H1 (cell line): ENCODE results near the gene FOXN3. TPM values are rescaled to one million over a fixed set of nuclear protein-coding genes. Genes with fewer than 3 reads are reported as not detected.

Source experiments
- CTCF ChIA-PET: fragments of 300-600 bp; sonication (Branson Sonifier 250); formaldehyde crosslinking; loops from one replicate; lab custom pipeline; 2021; ENCODE audit not compliant: partially characterized antibody; lab: Charles Lee
- POLR2A ChIA-PET: fragments of 300-600 bp; sonication (Branson Sonifier 250); formaldehyde crosslinking; loops from one replicate; lab custom pipeline; 2021; ENCODE audit warnings: inconsistent platforms; ENCODE audit not compliant: partially characterized antibody; lab: Charles Lee
- DNase-seq, 2 experiments: peaks; one replicate each; pipeline versions ENCODE4 v3.0.0 to v3.0.0-alpha.2; 2010 to 2022; ENCODE audit warnings: low spot score in 2 of 2, low read depth in 1 of 2, mixed read lengths in 1 of 2
- FAIRE-seq: peaks from 2 replicates; lab custom pipeline; 2011; peaks lifted over from hg19 to GRCh38; lab: Jason Lieb, UNC
- H2AFZ ChIP-seq: 2 replicates; pipeline ENCODE4 v1.8.1; 2012; ENCODE audit warnings: low read length, inconsistent platforms
- H2AK5ac ChIP-seq: 2 replicates; pipeline ENCODE4 v1.6.1; 2013; ENCODE audit warnings: low read depth, low read length
- H2BK120ac ChIP-seq: replicated peaks from 2 replicates; pipeline ENCODE3; 2013; ENCODE audit warnings: low read depth, low read length, inconsistent platforms
- H2BK12ac ChIP-seq: 2 replicates; pipeline ENCODE4 v1.6.1; 2013; ENCODE audit warnings: low read depth, low read length
- H2BK15ac ChIP-seq: 2 replicates; pipeline ENCODE4 v1.6.1; 2013; ENCODE audit warnings: low read length
- H2BK20ac ChIP-seq: 2 replicates; pipeline ENCODE4 v1.6.1; 2013; ENCODE audit warnings: low read length
- H2BK5ac ChIP-seq: 2 replicates; pipeline ENCODE4 v1.6.1; 2013; ENCODE audit warnings: low read depth, low read length
- H3K14ac ChIP-seq: 2 replicates; pipeline ENCODE4 v1.6.1; 2013; ENCODE audit warnings: inconsistent platforms; ENCODE audit not compliant: insufficient read length
- H3K18ac ChIP-seq: 2 replicates; pipeline ENCODE4 v1.6.1; 2013; ENCODE audit warnings: low read length; ENCODE audit errors: extremely low read depth
- H3K23ac ChIP-seq: 2 replicates; pipeline ENCODE4 v1.6.1; 2013; ENCODE audit warnings: inconsistent platforms; ENCODE audit not compliant: insufficient read length
- H3K23me2 ChIP-seq: 2 replicates; pipeline ENCODE4 v1.6.1; 2013; ENCODE audit warnings: low read depth, low read length
- H3K27ac ChIP-seq: 2 replicates; pipeline ENCODE4 v1.6.1; 2011; ENCODE audit warnings: low read depth, low read length, inconsistent platforms
- H3K27me3 ChIP-seq, 4 experiments: replicated peaks in 1 of 4; 1 replicate in 1 of 4; 2 replicates in 3 of 4; pipeline versions ENCODE4 v1.6.1 to v1.8.1; 2011 to 2013; ENCODE audit warnings: low read length in 3 of 4, mild to moderate bottlenecking in 3 of 4, inconsistent platforms in 2 of 4, mixed read lengths in 2 of 4, moderate library complexity in 1 of 4; ENCODE audit not compliant: control insufficient read depth in 3 of 4, insufficient read depth in 3 of 4; ENCODE audit errors: extremely low read depth in 1 of 4
- H3K36me3 ChIP-seq, 4 experiments: 2 replicates each; pipeline versions ENCODE4 v1.6.1 to v1.8.1; 2011 to 2013; ENCODE audit warnings: mild to moderate bottlenecking in 4 of 4, low read length in 3 of 4, moderate library complexity in 2 of 4, control low read depth in 1 of 4, inconsistent platforms in 1 of 4; ENCODE audit not compliant: insufficient read depth in 4 of 4, control insufficient read depth in 2 of 4
- H3K4ac ChIP-seq: replicated peaks from 2 replicates; pipeline ENCODE3; 2013; ENCODE audit warnings: low read length, low read depth, mixed read lengths, inconsistent platforms; ENCODE audit not compliant: insufficient read length
- H3K4me1 ChIP-seq, 4 experiments: replicated peaks in 1 of 4; 1 replicate in 1 of 4; 2 replicates in 3 of 4; pipeline versions ENCODE4 v1.6.1 to v1.8.1; 2011 to 2013; ENCODE audit warnings: low read length in 3 of 4, inconsistent platforms in 2 of 4, mixed read lengths in 1 of 4; ENCODE audit not compliant: insufficient read depth in 4 of 4, control insufficient read depth in 3 of 4
- H3K4me2 ChIP-seq, 2 experiments: 2 replicates each; pipeline versions ENCODE4 v1.6.1 to v1.8.1; 2011 to 2013; ENCODE audit warnings: low read depth in 2 of 2, low read length in 2 of 2, control low read depth in 1 of 2, inconsistent platforms in 1 of 2, mild to moderate bottlenecking in 1 of 2; ENCODE audit not compliant: insufficient read depth in 1 of 2
- H3K4me3 ChIP-seq, 4 experiments: fragments of 200-600, 300-600 bp in 1 of 4; sonication (generic), shearing (Covaris generic), sonication (Bioruptor Twin) in 1 of 4; 2 replicates each; pipeline versions ENCODE4 v1.5.1 to v1.8.1; 2011 to 2016; ENCODE audit warnings: low read length in 4 of 4, low read depth in 3 of 4, control low read depth in 2 of 4, inconsistent platforms in 2 of 4, mild to moderate bottlenecking in 2 of 4, mixed read lengths in 1 of 4, moderate library complexity in 1 of 4; ENCODE audit not compliant: insufficient read depth in 2 of 4; ENCODE audit errors: extremely low read depth in 1 of 4
- H3K56ac ChIP-seq: replicated peaks from 2 replicates; pipeline ENCODE3; 2013; ENCODE audit warnings: low read depth, mild to moderate bottlenecking, mixed read lengths, low read length, inconsistent platforms; ENCODE audit not compliant: insufficient read length
- H3K79me1 ChIP-seq: 2 replicates; pipeline ENCODE4 v1.6.1; 2013; ENCODE audit warnings: low read depth, low read length, control low read depth
- H3K79me2 ChIP-seq, 2 experiments: 2 replicates each; pipeline versions ENCODE4 v1.6.1 to v1.8.1; 2012 to 2013; ENCODE audit warnings: low read length in 2 of 2, mild to moderate bottlenecking in 2 of 2, inconsistent platforms in 1 of 2; ENCODE audit not compliant: insufficient read depth in 2 of 2, control insufficient read depth in 1 of 2
- H3K9ac ChIP-seq, 4 experiments: replicated peaks in 1 of 4; 1 replicate in 1 of 4; 2 replicates in 3 of 4; pipeline versions ENCODE4 v1.6.1 to v1.8.1; 2011 to 2013; ENCODE audit warnings: low read depth in 3 of 4, low read length in 3 of 4, control low read depth in 2 of 4, mild to moderate bottlenecking in 2 of 4, moderate library complexity in 2 of 4, inconsistent platforms in 1 of 4; ENCODE audit errors: extremely low read depth in 1 of 4
- H3K9me3 ChIP-seq, 2 experiments: 2 replicates each; pipeline versions ENCODE4 v1.6.1 to v1.8.1; 2012 to 2013; ENCODE audit warnings: mild to moderate bottlenecking in 2 of 2, moderate library complexity in 2 of 2, control low read depth in 1 of 2, inconsistent platforms in 1 of 2, low read depth in 1 of 2, low read length in 1 of 2, mixed read lengths in 1 of 2; ENCODE audit not compliant: insufficient read depth in 2 of 2
- H4K20me1 ChIP-seq, 2 experiments: replicated peaks in 1 of 2; 2 replicates each; pipeline versions ENCODE3 to v1.8.1; 2011 to 2013; ENCODE audit warnings: inconsistent platforms in 2 of 2, low read length in 2 of 2, mild to moderate bottlenecking in 1 of 2; ENCODE audit not compliant: insufficient read depth in 2 of 2, control insufficient read depth in 1 of 2
- H4K5ac ChIP-seq: 2 replicates; pipeline ENCODE4 v1.6.1; 2013; ENCODE audit warnings: low read length, low read depth, mixed read lengths, inconsistent platforms; ENCODE audit not compliant: insufficient read length
- H4K8ac ChIP-seq: 2 replicates; pipeline ENCODE4 v1.8.0; 2013; ENCODE audit warnings: mild to moderate bottlenecking, moderate library complexity, low read length, inconsistent platforms; ENCODE audit not compliant: insufficient read depth; ENCODE audit errors: extremely low read depth
- H4K91ac ChIP-seq: replicated peaks from 2 replicates; pipeline ENCODE3; 2013; ENCODE audit warnings: low read length, mixed read lengths, inconsistent platforms; ENCODE audit not compliant: insufficient read length
- ASH2L ChIP-seq: fragments of 200-600, 300-600 bp; sonication (generic); IDR thresholded peaks from one replicate; pipeline ENCODE4 v1.7.1; 2017; ENCODE audit warnings: low read length
- CEBPB ChIP-seq: IDR thresholded peaks from 2 replicates; pipeline ENCODE4 v1.6.1; 2012; ENCODE audit warnings: low read depth, low read length
- CHD1 ChIP-seq: IDR thresholded peaks from 2 replicates; pipeline ENCODE4 v1.6.1; 2012; ENCODE audit warnings: low read depth, low read length, improper control_type of control experiment
- CTBP2 ChIP-seq: IDR thresholded peaks from 2 replicates; pipeline ENCODE4 v1.7.0; 2011; ENCODE audit warnings: borderline replicate concordance, mild to moderate bottlenecking, moderate library complexity, mixed read lengths, low read length; ENCODE audit not compliant: insufficient read depth, insufficient read length
- EGR1 ChIP-seq: IDR thresholded peaks from 2 replicates; pipeline ENCODE4 v1.6.1; 2011; ENCODE audit warnings: low read depth, low read length, borderline replicate concordance
- GABPA ChIP-seq: IDR thresholded peaks from 2 replicates; pipeline ENCODE4 v1.6.1; 2011; ENCODE audit warnings: mild to moderate bottlenecking, low read length, moderate library complexity, borderline replicate concordance; ENCODE audit not compliant: insufficient read depth
- JUND ChIP-seq: IDR thresholded peaks from 2 replicates; pipeline ENCODE4 v1.6.1; 2011; ENCODE audit warnings: mild to moderate bottlenecking, improper control_type of control experiment, low read length
- RNF2 ChIP-seq: fragments of 200-900, 300-1000 bp; sonication (generic); IDR thresholded peaks from 2 replicates; pipeline ENCODE4 v1.7.1; 2016; ENCODE audit warnings: borderline replicate concordance, low read depth, mild to moderate bottlenecking, antibody characterized with exemption, low read length; ENCODE audit not compliant: poor library complexity, severe bottlenecking; ENCODE audit errors: missing control alignments
- SP2 ChIP-seq: IDR thresholded peaks from 2 replicates; pipeline ENCODE4 v1.6.1; 2012; ENCODE audit warnings: mild to moderate bottlenecking, low read length, inconsistent platforms
- WGBS, 2 experiments: shearing (Covaris generic) in 1 of 2; methylation state at CpG; one replicate each; pipeline versions ENCODE4 v1.1.6 to v1.1.7; 2013 to 2015; ENCODE audit warnings: low lambda C conversion rate in 2 of 2, mixed read lengths in 2 of 2, inconsistent platforms in 1 of 2, low coverage in 1 of 2, missing lambda C conversion rate in 1 of 2; ENCODE audit not compliant: insufficient replicate concordance in 2 of 2, insufficient coverage in 1 of 2, insufficient read length in 1 of 2; ENCODE audit errors: extremely low coverage in 1 of 2, missing lambda C conversion rate in 1 of 2; 5-methylcytosine and 5-hydroxymethylcytosine counted together
- polyA plus RNA-seq, 7 experiments: library from polyadenylated mRNA; depleted of rRNA in 3 of 7; stranded (reverse) in 5 of 7; unstranded in 2 of 7; fragments of >200 nt in 5 of 7; fragments of 200-250 nt in 2 of 7; gene quantifications; 1 replicate in 5 of 7; 2 replicates in 1 of 7; 4 replicates in 1 of 7; pipeline versions ENCODE4 v1.2.1 to v1.2.3, GENCODE V29; 2011 to 2013; ENCODE audit warnings: missing spikeins in 2 of 7, mixed read lengths in 2 of 7
- total RNA-seq: library from RNA; stranded (reverse); fragmentation: NEBNext Ultra II Directional; extraction: Animal tissue kit (Norgen Biotek cat#: 25700); gene quantifications from 2 replicates; pipeline ENCODE4 v1.2.1, GENCODE V29; 2021
- TF ChIP-seq, protein P1 (sequence below): IDR thresholded peaks from 2 replicates; pipeline ENCODE4 v1.6.1; 2012; ENCODE audit warnings: low read length, inconsistent platforms

Gene FOXN3
- total and polyA plus RNA-seq, 2 of the 8 experiments (the other 6 are each of a cell fraction or from before 2014, with no cell fraction given), result 52.6 to 178 TPM

DNA sequence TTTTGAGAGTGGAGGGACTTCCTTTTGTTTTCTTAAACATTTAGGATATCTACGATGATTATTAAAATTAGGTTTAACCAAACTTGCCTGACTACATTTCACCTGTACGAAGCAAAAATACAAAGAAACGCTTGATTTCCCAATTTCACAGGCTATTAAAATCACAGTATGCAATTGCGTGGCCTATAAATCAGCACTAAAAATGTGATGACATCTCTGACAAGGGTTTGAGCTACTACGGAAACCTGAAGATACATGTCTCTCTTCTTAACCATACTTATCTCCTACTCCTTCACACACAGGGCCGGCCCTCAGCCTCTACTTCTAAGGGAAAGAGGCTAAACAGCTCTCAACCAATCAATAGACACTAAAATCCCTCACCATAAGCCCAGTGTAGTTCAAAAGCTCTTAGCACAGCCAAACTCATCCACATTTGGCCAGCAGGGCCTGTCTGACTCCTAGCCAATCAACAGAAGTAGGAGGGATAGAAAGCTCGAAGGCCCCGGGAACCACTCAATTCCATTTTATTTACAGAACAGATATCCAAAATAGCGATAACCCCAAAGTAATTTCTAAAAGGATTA is 137.3 kb downstream of the FOXN3 start:
- H3K79me1 ChIP-seq, result peaks cover 18% of the 10 kb centered on the region; the same call in 1 of the 2 replicates
- H4K8ac ChIP-seq, result no peak overlapping the region
- H2AFZ ChIP-seq, result no peak overlapping the region
- H3K4ac ChIP-seq, result no peak overlapping the region
- WGBS, 2 experiments, result 94% methylated on average over 9 of the region's 9 CpGs; no CpG with 5 or more reads in 1 of the 2 experiments
- H3K23ac ChIP-seq, result no peak overlapping the region
- peaks cover 0 to 95% of the 10 kb centered on the region in 2 experiments; a peak in 3 of 4 replicates for H3K79me2 ChIP-seq
- no peak overlapping the region for H2BK20ac ChIP-seq
- H3K4me3 ChIP-seq, result no peak overlapping the region
- H4K91ac ChIP-seq, result no peak overlapping the region
- ChIA-PET POLR2A (interaction anchor here (1.7 kb wide), 1 partner anchor 11 kb away, joined by 5 read pairs; no protein-coding TSS in a partner anchor), CTCF (interaction anchor here (0.7 to 1.6 kb wide), 4 partner anchors 9 to 84 kb away, joined by 3 to 5 read pairs (median 4); no protein-coding TSS in a partner anchor)
- no peak overlapping the region for H3K4me2 ChIP-seq
- peaks cover 0 to 18% (median 5%) of the 10 kb centered on the region in 4 experiments; a peak in 4 of 8 replicates for H3K36me3 ChIP-seq
- H2BK5ac ChIP-seq, result no peak overlapping the region
- no peak overlapping the region for H2AK5ac ChIP-seq
- no peaks in the 10 kb centered on the region for H3K27me3 ChIP-seq
- no peak overlapping the region for H3K27ac ChIP-seq
- no peak for FAIRE-seq
- H3K23me2 ChIP-seq, result no peaks in the 10 kb centered on the region
- no peak overlapping the region for H2BK120ac ChIP-seq
- no peaks in the 10 kb centered on the region for H3K9me3 ChIP-seq
- H4K20me1 ChIP-seq, result peaks cover 2 to 8% of the 10 kb centered on the region in 2 experiments
- no peak overlapping the region for H2BK15ac ChIP-seq
- no peak for DNase-seq
- no peak overlapping the region for H4K5ac ChIP-seq
- TF ChIP-seq EGR1 (no peak), GABPA (no peak), ASH2L (no peak), CEBPB (no peak), RNF2 (no peak), SP2 (no peak), JUND (no peak), CHD1 (no peak), CTBP2 (no peak)
- TF ChIP-seq, protein P1, sequence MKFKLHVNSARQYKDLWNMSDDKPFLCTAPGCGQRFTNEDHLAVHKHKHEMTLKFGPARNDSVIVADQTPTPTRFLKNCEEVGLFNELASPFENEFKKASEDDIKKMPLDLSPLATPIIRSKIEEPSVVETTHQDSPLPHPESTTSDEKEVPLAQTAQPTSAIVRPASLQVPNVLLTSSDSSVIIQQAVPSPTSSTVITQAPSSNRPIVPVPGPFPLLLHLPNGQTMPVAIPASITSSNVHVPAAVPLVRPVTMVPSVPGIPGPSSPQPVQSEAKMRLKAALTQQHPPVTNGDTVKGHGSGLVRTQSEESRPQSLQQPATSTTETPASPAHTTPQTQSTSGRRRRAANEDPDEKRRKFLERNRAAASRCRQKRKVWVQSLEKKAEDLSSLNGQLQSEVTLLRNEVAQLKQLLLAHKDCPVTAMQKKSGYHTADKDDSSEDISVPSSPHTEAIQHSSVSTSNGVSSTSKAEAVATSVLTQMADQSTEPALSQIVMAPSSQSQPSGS, result no peak
- peaks cover 0 to 6% (median 3%) of the 10 kb centered on the region in 4 experiments; a peak in 4 of 7 replicates for H3K4me1 ChIP-seq
- no peak overlapping the region for H3K9ac ChIP-seq
- H3K56ac ChIP-seq, result no peak overlapping the region
- H3K18ac ChIP-seq, result no peak overlapping the region
- no peak overlapping the region for H2BK12ac ChIP-seq
- H3K14ac ChIP-seq, result no peak overlapping the region
